DND-41 (cell line): ENCODE data around the gene ADGRF5.

ENCODE experiments used
- ATAC-seq: fragments of 200-7000 bp; cut with Tn5 transposase; 3 replicates; pipeline ENCODE4 v1.9.1; 2021; ENCODE audit warnings: low read depth; ENCODE audit not compliant: insufficient read depth
- DNase-seq: peaks from one replicate; pipeline ENCODE4 v3.0.0-alpha.2; 2020
- H2AFZ ChIP-seq: 2 replicates; pipeline ENCODE4 v1.6.0; 2012; ENCODE audit warnings: low read depth, low read length
- H3K27ac ChIP-seq: 2 replicates; pipeline ENCODE4 v1.5.1; 2012; ENCODE audit warnings: low read length, inconsistent platforms
- H3K27me3 ChIP-seq: fragments of 200-600 bp; sonication (generic); 2 replicates; pipeline ENCODE4 v1.6.0; 2012; ENCODE audit warnings: low read length, mild to moderate bottlenecking, inconsistent platforms; ENCODE audit not compliant: insufficient read depth, poor library complexity
- H3K36me3 ChIP-seq: 2 replicates; pipeline ENCODE4 v1.5.1; 2012; ENCODE audit warnings: low read length, inconsistent platforms; ENCODE audit not compliant: insufficient read depth
- H3K4me1 ChIP-seq: 2 replicates; pipeline ENCODE4 v1.5.1; 2012; ENCODE audit warnings: mild to moderate bottlenecking, low read length; ENCODE audit not compliant: insufficient read depth
- H3K4me2 ChIP-seq: 2 replicates; pipeline ENCODE4 v1.6.0; 2012; ENCODE audit warnings: mild to moderate bottlenecking, moderate library complexity, low read length, inconsistent platforms; ENCODE audit not compliant: insufficient read depth
- H3K4me3 ChIP-seq, 2 experiments: fragments of 200-600 bp in 1 of 2; shearing (Covaris generic) in 1 of 2; 2 replicates each; pipeline ENCODE4 v1.5.1; 2012 to 2016; ENCODE audit warnings: inconsistent platforms in 2 of 2, low read length in 2 of 2, mild to moderate bottlenecking in 2 of 2, low read depth in 1 of 2, moderate library complexity in 1 of 2
- H3K79me2 ChIP-seq: 2 replicates; pipeline ENCODE4 v1.6.0; 2012; ENCODE audit warnings: low read length, inconsistent platforms; ENCODE audit not compliant: insufficient read depth
- H3K9ac ChIP-seq: 2 replicates; pipeline ENCODE4 v1.6.0; 2012; ENCODE audit warnings: low read depth, mild to moderate bottlenecking, inconsistent platforms, low read length, moderate library complexity
- H3K9me3 ChIP-seq: 2 replicates; pipeline ENCODE4 v1.5.1; 2012; ENCODE audit warnings: low read length, moderate library complexity, mild to moderate bottlenecking, inconsistent platforms; ENCODE audit not compliant: insufficient read depth, severe bottlenecking
- H4K20me1 ChIP-seq: 2 replicates; pipeline ENCODE4 v1.6.0; 2012; ENCODE audit warnings: low read length; ENCODE audit not compliant: insufficient read depth
- EZH2 ChIP-seq: IDR thresholded peaks from 3 replicates; pipeline ENCODE4 v1.6.1; 2012; ENCODE audit warnings: borderline replicate concordance, low read depth, mild to moderate bottlenecking, moderate library complexity, low read length, inconsistent platforms; ENCODE audit not compliant: severe bottlenecking
- TF ChIP-seq, protein P1 (sequence below): IDR thresholded peaks from 2 replicates; pipeline ENCODE4 v1.5.1; 2012; ENCODE audit warnings: borderline replicate concordance, low read length, moderate library complexity, mild to moderate bottlenecking; ENCODE audit not compliant: poor library complexity, severe bottlenecking; ENCODE audit errors: extremely low read depth

ADGRF5 gene, protein sequence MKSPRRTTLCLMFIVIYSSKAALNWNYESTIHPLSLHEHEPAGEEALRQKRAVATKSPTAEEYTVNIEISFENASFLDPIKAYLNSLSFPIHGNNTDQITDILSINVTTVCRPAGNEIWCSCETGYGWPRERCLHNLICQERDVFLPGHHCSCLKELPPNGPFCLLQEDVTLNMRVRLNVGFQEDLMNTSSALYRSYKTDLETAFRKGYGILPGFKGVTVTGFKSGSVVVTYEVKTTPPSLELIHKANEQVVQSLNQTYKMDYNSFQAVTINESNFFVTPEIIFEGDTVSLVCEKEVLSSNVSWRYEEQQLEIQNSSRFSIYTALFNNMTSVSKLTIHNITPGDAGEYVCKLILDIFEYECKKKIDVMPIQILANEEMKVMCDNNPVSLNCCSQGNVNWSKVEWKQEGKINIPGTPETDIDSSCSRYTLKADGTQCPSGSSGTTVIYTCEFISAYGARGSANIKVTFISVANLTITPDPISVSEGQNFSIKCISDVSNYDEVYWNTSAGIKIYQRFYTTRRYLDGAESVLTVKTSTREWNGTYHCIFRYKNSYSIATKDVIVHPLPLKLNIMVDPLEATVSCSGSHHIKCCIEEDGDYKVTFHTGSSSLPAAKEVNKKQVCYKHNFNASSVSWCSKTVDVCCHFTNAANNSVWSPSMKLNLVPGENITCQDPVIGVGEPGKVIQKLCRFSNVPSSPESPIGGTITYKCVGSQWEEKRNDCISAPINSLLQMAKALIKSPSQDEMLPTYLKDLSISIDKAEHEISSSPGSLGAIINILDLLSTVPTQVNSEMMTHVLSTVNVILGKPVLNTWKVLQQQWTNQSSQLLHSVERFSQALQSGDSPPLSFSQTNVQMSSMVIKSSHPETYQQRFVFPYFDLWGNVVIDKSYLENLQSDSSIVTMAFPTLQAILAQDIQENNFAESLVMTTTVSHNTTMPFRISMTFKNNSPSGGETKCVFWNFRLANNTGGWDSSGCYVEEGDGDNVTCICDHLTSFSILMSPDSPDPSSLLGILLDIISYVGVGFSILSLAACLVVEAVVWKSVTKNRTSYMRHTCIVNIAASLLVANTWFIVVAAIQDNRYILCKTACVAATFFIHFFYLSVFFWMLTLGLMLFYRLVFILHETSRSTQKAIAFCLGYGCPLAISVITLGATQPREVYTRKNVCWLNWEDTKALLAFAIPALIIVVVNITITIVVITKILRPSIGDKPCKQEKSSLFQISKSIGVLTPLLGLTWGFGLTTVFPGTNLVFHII (N-terminal part only)

DNA sequence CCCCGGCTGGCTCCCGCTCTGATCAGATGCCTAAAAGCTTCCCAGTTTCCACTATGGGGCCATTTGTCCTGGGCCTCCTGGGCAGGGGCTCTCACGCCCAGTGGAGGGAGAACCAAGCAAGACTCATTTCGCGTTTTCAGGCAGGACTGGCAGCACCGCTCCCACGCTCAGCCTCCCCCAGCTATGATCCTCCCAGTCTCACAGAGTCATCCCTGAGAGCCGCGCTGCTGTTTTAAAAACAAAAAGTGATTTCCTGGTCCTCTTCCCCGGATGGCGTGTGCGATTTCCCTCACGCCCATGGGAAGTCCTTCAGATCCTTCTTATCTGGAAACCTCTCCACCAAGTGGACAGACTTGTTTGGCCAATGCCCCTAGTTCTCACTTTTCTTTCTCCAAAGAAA lies at the start of gene ADGRF5:
Gene ADGRF5, minus strand, starts transcription at position 208 of the 400 bp plus-strand sequence. CDS start 15,176 bp downstream, outside the sequence.
- ATAC-seq: no peak
- Histone ChIP-seq H2AFZ (no peak within 1 kb of the TSS), H3K27ac (no peak within 1 kb of the TSS), H4K20me1 (no peaks in the 10 kb centered on the region), H3K9ac (no peak within 1 kb of the TSS), H3K4me2 (no peak within 1 kb of the TSS), H3K4me1 (no peaks in the 10 kb centered on the region), H3K9me3 (no peaks in the 10 kb centered on the region), H3K36me3 (no peaks in the 10 kb centered on the region), H3K27me3 (no peaks in the 10 kb centered on the region), H3K4me3 (no peak within 1 kb of the TSS), H3K79me2 (no peaks in the 10 kb centered on the region)
- TF ChIP-seq EZH2: no peak
- TF ChIP-seq, protein P1, sequence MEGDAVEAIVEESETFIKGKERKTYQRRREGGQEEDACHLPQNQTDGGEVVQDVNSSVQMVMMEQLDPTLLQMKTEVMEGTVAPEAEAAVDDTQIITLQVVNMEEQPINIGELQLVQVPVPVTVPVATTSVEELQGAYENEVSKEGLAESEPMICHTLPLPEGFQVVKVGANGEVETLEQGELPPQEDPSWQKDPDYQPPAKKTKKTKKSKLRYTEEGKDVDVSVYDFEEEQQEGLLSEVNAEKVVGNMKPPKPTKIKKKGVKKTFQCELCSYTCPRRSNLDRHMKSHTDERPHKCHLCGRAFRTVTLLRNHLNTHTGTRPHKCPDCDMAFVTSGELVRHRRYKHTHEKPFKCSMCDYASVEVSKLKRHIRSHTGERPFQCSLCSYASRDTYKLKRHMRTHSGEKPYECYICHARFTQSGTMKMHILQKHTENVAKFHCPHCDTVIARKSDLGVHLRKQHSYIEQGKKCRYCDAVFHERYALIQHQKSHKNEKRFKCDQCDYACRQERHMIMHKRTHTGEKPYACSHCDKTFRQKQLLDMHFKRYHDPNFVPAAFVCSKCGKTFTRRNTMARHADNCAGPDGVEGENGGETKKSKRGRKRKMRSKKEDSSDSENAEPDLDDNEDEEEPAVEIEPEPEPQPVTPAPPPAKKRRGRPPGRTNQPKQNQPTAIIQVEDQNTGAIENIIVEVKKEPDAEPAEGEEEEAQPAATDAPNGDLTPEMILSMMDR: no peak
- DNase-seq: no peak

DNA sequence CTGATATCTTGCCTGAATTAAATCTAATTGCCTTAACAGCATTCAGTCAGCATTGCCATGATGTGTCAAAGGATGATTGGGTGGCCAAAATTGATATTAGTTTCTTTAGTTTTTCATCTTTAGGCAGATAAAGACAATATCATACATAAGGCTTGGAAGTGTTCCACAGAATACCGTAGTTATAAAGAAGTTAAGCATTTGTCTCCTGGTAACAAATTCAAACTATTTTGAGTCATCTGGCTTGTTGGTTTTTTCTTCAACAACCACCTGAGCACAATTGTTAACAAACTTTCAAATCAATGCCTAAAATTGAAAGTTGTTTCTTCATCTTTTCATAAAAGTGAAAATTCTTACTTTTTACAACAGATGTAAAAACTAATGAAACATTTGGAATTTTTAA lies 47.5 kb upstream of the ADGRF5 start:
- Histone ChIP-seq H3K27ac (no peak overlapping the region), H3K79me2 (no peaks in the 10 kb centered on the region), H3K9ac (no peak overlapping the region), H3K4me3 (no peak overlapping the region), H4K20me1 (no peaks in the 10 kb centered on the region), H3K9me3 (no peaks in the 10 kb centered on the region), H3K4me1 (no peaks in the 10 kb centered on the region), H3K4me2 (no peak overlapping the region), H2AFZ (no peak overlapping the region), H3K27me3 (no peaks in the 10 kb centered on the region), H3K36me3 (no peaks in the 10 kb centered on the region)
- no peak for TF ChIP-seq EZH2
- TF ChIP-seq, protein P1: no peak
- DNase-seq: no peak
- ATAC-seq: no peak

DNA sequence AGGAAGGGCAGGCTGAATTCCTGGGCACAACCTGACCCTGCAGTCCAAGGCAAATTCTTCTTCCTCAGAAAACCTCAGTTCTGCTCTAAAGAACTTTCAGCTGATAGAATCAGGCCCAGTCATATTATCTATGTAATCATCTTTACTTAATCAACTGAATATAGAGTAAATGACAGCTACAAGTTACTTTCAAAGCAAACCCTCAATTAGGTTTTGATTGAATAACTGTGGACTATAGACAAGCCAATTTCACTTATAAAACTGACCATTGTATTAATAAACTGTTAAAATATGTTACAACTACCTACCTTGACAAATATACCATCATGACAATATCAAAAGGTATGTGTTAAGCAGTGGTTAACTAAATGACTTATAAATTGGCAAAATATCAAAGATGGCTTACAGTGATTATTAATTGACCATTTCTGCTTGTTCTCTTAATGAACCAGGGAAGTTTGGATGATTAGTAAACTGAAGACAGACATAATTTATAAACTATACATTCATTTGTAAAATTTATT lies 46.1 kb upstream of the ADGRF5 start:
- no peaks in the 10 kb centered on the region for H3K9me3 ChIP-seq
- H3K9ac ChIP-seq: no peak overlapping the region

More for the DNA sequence above, 46.1 kb upstream of the ADGRF5 start:
- no peaks in the 10 kb centered on the region for H3K27me3 ChIP-seq
- H3K27ac ChIP-seq: no peak overlapping the region
- no peak overlapping the region for H2AFZ ChIP-seq
- no peak overlapping the region for H3K4me2 ChIP-seq
- H4K20me1 ChIP-seq: no peaks in the 10 kb centered on the region
- ATAC-seq (no peak), DNase-seq (no peak)
- H3K4me3 ChIP-seq: no peak overlapping the region
- TF ChIP-seq EZH2: no peak
- TF ChIP-seq, protein P1: no peak
- H3K4me1 ChIP-seq: no peaks in the 10 kb centered on the region
- H3K36me3 ChIP-seq: no peaks in the 10 kb centered on the region
- H3K79me2 ChIP-seq: no peaks in the 10 kb centered on the region
